ES-I3 (cell line): ENCODE results near the gene PKP1.

Experiments used
- H3K36me3 ChIP-seq: 2 replicates; pipeline ENCODE4 v1.6.1; 2013; ENCODE audit warnings: mild to moderate bottlenecking, low read length, control low read depth, moderate library complexity; ENCODE audit not compliant: insufficient read depth
- H3K4me1 ChIP-seq: 2 replicates; pipeline ENCODE4 v1.6.1; 2013; ENCODE audit warnings: mild to moderate bottlenecking, control low read depth, low read length; ENCODE audit not compliant: insufficient read depth
- H3K9ac ChIP-seq: 2 replicates; pipeline ENCODE4 v1.6.1; 2013; ENCODE audit warnings: low read depth, mild to moderate bottlenecking, low read length, moderate library complexity
- H3K9me3 ChIP-seq: 2 replicates; pipeline ENCODE4 v1.6.1; 2013; ENCODE audit warnings: mild to moderate bottlenecking, low read length, moderate library complexity; ENCODE audit not compliant: control insufficient read depth, insufficient read depth

The PKP1 gene

DNA sequence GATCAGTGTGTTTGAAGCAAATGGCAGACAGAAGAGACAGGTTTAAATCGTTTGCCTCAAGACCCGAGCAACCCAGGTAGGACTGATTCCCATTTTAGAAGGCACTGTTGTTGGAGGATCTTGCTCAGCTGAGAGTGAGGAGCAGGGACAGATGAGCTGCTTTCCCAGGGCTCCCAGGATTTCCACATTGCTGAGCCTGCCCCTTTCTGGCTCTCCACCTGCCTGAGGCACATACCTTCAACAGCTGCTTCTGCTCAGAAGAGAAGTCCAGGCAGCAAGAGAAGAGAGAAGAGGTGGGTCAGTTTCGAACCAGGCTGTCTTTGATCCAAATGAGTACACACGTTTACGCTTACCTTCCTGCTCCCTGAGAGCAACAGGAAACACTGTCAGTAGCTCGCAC lies 88.5 kb downstream of the PKP1 start:
- Histone ChIP-seq H3K9me3 (no peaks in the 10 kb centered on the region), H3K4me1 (peaks cover 18% of the 10 kb centered on the region)

DNA sequence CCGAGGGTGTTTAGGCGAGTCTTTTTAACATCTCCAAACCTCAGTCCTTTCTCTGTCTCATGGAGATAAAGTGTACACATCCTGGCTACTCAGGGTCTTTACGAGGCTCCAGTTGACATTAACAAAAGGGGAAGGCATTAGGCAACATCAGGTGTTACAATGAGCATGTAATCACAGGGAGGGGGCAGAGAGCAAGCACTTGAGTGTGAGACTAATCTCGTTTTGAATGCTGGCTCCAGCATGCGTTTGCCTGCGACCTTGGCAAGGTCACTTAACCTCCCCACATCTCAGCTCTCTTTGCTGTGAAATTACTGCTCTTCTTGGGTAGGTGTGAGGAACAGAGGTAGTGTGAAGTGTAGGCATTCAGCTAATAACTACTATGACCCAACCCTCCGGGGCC lies 91.1 kb downstream of the PKP1 start:
- no peaks in the 10 kb centered on the region for H3K36me3 ChIP-seq
- H3K9me3 ChIP-seq: no peaks in the 10 kb centered on the region
- H3K4me1 ChIP-seq: peaks cover 24% of the 10 kb centered on the region
- no peak overlapping the region for H3K9ac ChIP-seq

More for the DNA sequence above, 88.5 kb downstream of the PKP1 start:
- Histone ChIP-seq H3K9ac (no peak overlapping the region), H3K36me3 (no peaks in the 10 kb centered on the region)

DNA sequence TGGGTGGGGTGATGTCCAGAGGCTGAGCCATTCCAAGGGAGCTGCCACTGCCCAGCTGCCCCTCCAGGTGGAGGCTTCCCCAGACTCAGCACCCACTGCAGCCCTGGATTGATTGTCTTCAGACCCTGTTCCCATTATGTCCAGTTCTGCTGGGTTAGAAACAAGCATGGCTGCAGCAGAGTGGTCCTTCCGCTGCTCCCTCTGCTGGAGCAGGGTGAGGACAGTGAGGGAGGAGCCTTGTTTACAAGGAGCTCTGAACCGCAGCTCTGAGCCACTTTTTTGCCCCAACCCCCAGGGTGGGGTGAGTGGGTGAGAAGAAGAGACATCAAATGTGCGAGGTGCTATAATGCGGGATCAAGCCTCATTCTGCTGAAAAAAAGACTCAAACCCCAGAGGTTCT lies 91.9 kb downstream of the PKP1 start:
- H3K9ac ChIP-seq: no peak overlapping the region
- no peaks in the 10 kb centered on the region for H3K9me3 ChIP-seq
- H3K4me1 ChIP-seq: peaks cover 27% of the 10 kb centered on the region
- H3K36me3 ChIP-seq: no peaks in the 10 kb centered on the region

DNA sequence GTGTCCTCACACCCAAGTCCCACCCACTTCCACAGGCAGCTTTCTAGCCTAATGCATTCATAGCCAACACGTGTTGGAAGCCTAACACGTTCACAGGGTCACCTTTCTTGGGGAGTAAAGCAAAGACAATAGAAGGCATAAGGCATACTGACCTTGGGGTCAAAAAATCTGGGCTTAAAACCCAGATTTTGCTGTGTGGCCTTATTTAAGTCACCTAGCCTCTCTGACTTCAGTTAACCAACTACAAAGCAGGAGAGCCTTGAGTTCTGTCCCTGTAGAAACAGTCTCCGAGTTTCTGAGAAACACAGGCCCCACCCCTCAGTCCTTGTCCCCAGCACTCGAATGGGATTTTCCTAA lies 92.8 kb downstream of the PKP1 start:
- Histone ChIP-seq H3K36me3 (no peaks in the 10 kb centered on the region), H3K9me3 (no peaks in the 10 kb centered on the region), H3K9ac (no peak overlapping the region; the same call in 1 of the 2 replicates), H3K4me1 (peaks cover 27% of the 10 kb centered on the region)

DNA sequence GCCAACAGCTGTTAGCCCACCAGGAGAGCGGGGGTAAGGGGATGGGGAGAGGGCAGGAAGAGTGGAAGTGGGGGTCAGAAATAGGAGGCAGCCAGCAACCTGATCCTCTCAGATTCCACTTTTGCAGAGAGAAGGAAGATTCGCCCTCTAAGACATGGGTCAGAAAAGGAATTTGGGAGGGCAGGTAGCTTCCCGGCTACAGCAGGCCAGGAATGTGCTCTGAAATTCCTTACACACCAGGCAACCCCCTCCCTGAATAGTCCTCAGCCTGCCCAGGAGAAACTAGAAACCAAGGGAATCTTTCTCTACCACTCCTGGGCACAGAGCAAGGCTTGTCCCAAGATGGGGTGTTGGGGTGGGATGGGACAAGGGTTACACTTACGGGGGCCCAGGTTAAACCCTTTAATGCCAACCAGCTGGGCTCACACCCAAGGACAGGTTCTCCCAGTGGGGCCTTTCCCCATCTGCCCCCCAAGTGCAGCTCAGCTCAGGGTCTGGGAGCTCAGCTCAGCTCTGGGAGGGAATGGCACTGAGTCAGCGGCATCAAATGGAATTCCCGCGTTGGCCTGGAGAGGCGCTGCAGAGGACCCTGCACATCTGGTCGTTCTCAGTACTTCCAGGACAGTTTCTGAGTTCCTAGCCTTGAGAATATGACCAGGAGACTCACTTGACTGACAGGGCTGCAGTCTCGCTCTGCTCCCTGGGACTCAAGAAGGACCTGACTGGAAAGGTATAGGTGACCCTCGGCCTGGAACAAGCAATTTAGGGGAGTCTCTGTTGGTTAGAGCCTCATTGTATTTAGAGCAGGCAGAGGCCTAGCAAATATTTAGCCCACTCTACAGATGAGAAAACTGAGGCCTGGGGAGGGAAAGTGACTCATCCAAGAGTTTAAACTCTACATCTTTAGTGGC lies 93.4 kb downstream of the PKP1 start:
- Histone ChIP-seq H3K36me3 (no peaks in the 10 kb centered on the region), H3K9me3 (no peaks in the 10 kb centered on the region), H3K9ac (peak overlapping the region; percentile 3; the same call in 1 of the 2 replicates), H3K4me1 (peaks cover 27% of the 10 kb centered on the region)

DNA sequence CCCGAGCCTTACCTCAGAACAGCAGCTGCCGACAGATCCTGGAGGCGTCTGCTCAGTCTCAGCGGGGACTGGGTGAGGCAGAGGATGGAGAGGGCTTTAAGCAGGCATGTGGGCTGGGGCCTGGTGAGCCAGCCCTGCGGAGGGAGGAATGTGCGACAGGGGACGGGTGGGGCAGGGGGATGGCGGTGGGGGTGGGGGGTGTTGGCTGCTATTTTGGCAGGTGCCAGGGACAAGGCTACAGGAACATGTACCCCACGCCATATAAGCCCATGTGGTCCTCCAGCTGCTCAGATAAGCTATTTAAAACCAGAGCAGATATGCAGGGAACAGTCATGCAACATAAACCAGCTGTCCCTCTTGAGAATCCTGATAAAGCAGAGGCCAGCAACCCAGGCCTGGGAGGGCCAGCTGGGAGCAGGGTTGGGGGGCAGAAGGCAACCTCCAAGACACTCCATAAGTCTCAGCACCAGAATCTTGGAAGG lies 94.3 kb downstream of the PKP1 start, which contains the start of gene TNNT2:
TSS of gene TNNT2 (minus strand) at position 70 of the 482 bp plus-strand sequence. CDS start 4,426 bp downstream, outside the sequence.
- Histone ChIP-seq H3K4me1 (peaks cover 27% of the 10 kb centered on the region), H3K9me3 (no peaks in the 10 kb centered on the region), H3K36me3 (no peaks in the 10 kb centered on the region), H3K9ac (peak within 1 kb of the TSS; percentile 3; the same call in 1 of the 2 replicates)

DNA sequence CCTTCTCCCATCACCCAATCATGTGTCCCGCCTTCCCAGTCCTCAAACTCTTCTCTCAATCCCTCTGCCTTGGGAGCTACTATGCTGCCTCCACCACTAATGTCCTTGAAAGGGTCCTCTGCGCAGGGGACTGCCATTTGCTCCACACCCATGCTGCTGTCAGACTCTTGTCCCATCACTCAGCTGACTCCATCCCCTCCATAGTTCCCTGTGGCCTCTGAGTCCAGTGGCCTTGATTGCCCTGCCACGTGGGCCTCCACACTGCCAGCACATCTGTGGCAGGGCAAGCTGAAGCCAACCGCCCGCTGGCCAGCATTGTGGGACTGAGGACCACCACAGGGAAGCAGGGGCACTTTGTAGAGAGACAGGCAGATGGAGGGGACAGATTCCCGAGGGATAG lies 95.5 kb downstream of the PKP1 start:
- no peaks in the 10 kb centered on the region for H3K9me3 ChIP-seq
- peaks cover 27% of the 10 kb centered on the region for H3K4me1 ChIP-seq
- H3K9ac ChIP-seq: no peak overlapping the region
- H3K36me3 ChIP-seq: no peaks in the 10 kb centered on the region; the same call in 1 of the 2 replicates

DNA sequence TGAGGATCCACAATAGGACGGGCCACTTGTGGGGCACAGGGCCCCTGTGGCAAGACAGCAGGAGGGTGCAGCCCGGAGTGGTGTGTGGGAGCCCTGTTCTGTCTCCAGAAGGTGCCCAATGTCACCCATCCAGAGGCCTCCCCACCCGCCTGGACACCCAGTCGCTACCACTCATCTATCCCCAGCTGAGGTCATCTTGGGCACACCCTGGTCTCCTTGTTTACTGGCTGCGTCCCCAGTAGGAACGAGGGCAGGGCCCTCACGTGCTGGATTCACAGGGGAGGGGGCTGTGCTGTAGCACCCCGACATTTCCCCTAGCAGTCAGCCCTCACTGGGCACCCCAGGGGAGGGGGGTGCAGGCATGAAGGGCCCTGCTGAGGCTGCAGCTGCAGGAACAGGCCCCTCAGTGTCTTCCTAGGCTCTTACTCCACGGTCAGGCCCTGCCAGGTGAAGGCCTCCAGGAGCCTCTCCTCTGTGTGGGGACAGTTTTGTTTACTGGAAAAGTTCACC lies 96.5 kb downstream of the PKP1 start:
- H3K36me3 ChIP-seq: no peaks in the 10 kb centered on the region; the same call in 1 of the 2 replicates
- no peaks in the 10 kb centered on the region for H3K9me3 ChIP-seq
- peaks cover 21% of the 10 kb centered on the region for H3K4me1 ChIP-seq
- no peak overlapping the region for H3K9ac ChIP-seq

DNA sequence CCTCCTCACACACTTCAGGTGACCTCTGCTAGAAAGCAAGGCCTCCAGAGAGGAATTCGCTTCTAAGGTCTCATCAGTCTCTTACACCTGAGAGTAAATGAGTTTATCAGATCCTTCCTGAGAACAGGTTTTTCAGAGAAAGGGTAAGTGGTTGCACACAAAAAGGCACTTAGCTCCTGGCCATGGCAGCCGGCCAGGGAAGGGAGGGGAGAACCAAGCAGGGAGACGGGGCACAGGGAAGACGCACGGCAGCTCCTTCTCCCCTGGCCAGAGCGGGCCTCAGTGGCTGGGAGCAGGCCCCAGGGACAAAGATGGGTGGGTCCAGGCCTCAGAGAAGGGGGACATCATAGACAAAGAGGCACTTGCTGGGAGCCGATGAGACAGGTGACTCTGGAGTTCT lies 97.8 kb downstream of the PKP1 start:
- Histone ChIP-seq H3K9ac (no peak overlapping the region), H3K9me3 (no peaks in the 10 kb centered on the region), H3K4me1 (peaks cover 11% of the 10 kb centered on the region), H3K36me3 (no peaks in the 10 kb centered on the region; the same call in 1 of the 2 replicates)
